HG02943 (cell line): ENCODE results near the gene LMNA.

Source experiments
- ATAC-seq: cut with Tn5 transposase; IDR thresholded peaks from one replicate; pipeline ENCODE4 v1.9.1; 2021; ENCODE audit warnings: mild to moderate bottlenecking, low read depth, moderate library complexity; ENCODE audit not compliant: unreplicated experiment

Gene LMNA

DNA sequence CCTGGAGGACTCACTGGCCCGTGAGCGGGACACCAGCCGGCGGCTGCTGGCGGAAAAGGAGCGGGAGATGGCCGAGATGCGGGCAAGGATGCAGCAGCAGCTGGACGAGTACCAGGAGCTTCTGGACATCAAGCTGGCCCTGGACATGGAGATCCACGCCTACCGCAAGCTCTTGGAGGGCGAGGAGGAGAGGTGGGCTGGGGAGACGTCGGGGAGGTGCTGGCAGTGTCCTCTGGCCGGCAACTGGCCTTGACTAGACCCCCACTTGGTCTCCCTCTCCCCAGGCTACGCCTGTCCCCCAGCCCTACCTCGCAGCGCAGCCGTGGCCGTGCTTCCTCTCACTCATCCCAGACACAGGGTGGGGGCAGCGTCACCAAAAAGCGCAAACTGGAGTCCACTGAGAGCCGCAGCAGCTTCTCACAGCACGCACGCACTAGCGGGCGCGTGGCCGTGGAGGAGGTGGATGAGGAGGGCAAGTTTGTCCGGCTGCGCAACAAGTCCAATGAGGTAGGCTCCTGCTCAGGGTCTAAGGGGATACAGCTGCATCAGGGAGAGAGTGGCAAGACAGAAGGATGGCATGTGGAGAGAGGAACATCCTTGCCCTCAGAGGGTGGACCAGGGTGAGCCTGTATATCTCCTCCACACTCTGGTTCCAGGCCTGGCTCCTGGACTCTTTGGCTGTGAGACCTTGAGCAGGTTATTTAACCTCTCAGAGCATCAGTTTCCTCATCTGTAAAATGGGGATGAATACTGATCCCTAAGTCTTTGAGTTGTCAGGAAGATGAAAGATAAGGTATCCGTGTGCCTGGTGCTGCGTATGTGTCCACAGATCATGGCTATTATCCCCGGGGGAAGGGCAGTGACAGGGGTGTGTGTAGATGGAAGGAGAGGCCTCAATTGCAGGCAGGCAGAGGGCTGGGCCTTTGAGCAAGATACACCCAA lies 21.7 kb downstream of the LMNA start:
- no peak for ATAC-seq

DNA sequence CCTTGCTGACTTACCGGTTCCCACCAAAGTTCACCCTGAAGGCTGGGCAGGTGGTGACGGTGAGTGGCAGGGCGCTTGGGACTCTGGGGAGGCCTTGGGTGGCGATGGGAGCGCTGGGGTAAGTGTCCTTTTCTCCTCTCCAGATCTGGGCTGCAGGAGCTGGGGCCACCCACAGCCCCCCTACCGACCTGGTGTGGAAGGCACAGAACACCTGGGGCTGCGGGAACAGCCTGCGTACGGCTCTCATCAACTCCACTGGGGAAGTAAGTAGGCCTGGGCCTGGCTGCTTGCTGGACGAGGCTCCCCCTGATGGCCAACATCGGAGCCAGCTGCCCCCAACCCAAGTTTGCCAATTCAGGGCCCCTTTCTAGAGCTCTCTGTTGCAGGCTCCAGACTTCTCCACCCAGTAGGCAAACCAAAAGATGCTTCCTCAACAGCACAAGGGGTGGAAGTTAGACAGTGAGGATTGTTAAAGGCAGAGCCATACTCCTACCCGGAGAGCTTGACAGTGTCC lies 22.5 kb downstream of the LMNA start:
- no peak for ATAC-seq

DNA sequence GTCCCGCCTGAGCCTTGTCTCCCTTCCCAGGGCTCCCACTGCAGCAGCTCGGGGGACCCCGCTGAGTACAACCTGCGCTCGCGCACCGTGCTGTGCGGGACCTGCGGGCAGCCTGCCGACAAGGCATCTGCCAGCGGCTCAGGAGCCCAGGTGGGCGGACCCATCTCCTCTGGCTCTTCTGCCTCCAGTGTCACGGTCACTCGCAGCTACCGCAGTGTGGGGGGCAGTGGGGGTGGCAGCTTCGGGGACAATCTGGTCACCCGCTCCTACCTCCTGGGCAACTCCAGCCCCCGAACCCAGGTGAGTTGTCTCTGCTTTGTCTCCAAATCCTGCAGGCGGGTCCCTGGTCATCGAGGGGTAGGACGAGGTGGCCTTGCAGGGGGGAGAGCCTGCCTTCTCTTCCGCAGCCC lies 24.0 kb downstream of the LMNA start:
- ATAC-seq = no peak

DNA sequence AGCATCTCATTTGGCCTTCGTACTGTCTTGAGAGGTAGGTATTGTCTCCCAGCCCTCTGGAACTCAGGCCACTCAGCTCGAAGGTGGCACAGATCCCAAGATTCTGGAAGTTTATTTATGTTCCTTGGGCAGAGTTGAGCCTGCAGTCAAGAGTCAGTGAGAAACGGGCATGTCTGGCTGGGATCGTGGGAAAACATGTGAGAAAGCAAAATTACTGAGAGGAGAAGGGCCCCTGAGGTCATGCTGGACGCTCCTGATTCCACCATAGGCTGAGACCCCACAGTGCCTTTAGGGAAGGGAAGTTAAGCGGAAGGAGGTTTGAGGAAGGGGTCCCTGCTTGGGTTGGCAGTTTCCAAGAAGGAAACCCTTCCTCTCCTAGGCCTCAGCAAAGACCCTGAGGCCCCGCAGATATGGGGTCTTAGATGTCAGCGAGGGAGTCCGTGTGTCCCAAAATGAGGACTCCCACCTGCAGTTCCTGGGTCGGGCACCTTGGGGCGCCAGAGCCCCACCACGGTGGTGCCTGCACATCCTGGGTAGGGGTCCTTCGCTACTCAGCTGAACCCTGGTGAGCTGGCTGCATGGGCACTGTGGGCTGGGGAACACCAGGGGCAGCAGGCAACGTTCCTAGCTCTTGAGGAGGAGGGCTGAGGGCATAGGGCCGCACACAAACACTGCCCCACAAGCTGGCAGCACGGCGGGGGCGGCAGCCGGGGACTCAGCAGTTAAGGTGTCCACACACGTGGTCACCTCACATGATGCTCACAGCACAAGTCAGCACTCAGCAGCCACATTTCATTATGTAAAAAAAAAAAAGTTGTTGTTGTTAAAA lies 26.6 kb downstream of the LMNA start:
- ATAC-seq = no peak

DNA sequence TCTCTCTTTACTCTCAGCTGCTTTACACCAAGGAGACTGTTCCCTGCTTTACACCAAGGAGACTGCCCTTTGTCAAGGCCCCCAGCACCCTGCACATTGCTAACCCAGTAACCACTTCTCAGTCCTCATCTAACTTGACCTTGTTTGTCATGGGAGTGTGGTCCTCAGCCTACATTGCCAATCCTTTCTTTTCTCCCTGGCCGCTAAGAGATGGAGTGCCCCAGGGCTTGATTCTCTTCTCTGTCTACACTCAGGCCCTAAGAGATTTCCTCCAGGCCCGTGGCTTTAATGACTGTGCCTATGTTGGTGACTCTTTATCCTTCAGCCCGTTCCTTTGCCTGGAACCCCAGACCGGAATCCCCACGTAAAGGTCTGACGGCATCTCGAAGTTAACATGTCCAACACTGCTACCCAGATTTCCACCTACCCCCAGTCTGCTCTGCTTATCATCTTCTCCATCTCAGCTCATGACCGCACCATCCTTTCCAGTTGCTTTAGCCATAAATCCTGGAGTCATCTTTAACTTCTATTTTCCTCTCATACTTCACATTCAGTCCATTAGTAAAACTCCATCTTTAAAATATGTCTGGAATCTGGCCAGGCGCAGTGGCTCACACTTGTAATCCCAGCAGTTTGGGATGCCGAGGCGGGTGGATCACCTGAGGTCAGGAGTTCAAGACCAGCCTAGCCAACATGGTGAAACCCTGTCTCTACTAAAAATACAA lies 29.4 kb downstream of the LMNA start:
- ATAC-seq = no peak

DNA sequence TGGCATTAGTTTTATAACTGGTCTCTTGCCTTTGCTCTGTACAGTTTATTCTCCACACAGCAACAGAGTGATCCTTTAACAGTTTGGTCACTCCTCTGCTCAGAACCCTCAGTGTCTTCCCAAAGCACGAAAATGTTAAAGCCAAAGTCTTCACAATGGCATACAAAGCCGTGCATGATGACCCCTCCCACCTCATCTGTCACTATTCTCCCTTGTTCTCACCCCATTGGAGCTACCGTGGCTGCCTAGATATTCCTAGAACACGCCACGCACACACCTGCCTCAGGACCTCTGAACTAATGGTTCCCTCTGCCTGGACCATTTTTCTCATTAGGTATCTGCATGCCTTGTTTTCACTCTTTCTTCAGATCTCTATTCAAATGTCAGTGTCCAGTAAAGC lies 30.2 kb downstream of the LMNA start:
- no peak for ATAC-seq

DNA sequence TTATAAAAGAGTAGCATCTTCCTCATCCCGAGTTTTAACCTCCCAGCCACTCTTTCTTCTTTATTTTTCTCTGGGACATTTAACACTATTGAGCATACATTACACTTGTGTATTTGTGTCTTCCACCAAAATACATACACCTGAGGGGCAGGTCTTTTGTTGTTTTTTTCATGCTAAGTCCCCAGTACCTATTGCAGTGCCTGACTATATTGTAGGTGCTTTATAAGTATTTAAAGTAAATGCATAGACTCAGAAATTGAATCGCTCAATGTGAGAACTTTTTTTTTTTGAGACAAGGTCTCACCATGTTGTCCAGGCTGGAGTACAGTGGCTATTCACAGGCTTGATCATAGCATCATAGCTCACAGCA lies 31.1 kb downstream of the LMNA start:
- ATAC-seq = no peak

DNA sequence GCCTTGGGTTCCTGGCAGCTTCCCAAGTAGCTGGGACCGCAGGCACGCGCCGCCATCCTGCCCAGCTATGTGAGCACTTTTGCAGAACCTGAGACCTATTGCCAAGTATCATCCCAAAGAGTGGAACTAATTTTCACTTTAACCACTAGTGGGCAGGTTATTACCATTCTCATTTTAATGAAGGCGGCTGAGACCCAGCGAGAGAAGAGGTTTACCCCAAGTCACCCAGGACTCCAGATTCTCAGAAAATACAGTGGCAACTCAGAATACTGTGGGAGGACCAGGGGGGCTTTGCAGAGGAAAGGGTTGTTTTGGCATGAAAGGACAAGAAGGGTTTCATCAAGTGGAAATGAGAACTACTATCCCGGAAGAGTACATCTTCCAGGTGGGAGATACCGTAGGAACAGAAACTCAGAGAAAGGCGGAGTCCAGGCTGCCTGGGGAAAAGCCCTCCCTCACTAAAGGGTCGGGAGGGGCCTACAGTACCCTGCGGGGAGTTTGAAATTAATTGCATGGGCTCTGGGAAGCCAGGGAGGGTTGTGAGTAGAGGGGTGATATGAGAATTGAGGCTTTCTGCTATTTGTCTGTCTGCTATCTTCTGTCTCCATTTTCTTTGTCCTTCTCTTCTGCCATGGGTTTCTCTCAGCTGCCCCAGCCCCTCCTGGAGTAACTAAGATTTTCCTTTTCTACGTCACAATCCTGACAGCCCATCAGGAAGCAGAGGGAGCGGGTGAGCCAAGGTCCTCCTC lies 31.7 kb downstream of the LMNA start:
- no peak for ATAC-seq

DNA sequence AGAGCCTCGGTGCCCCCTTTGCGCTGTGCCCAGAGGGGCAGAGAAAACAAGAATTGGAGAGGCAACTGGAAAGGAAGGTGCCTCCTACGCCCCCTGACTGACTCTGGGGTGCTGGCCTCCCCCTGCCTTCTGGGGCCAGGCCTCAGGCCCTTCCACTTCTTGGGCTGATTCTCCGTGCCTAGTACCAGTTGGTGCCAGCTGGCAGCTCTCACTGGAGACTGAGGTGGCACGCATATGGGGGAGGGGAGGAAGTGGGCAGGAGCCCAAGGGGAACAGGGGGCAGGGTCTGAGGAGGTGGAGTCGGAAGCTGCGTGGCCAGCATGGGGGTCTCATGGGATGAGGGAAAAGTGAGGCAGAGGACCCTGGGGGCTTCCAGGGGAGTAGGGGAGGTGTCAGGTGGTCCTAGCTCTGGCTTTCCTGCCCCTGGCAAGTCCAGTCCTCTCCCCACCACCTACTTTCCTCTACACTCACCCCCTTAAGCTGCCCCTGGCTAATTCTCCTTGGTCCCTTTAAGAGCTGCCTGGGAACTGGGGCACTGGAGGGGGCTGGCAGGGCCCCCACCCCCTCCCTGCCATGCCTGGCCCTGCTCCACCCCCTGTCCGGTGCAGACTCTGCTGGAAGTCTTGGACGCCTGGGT lies 32.4 kb downstream of the LMNA start:
- ATAC-seq = no peak

DNA sequence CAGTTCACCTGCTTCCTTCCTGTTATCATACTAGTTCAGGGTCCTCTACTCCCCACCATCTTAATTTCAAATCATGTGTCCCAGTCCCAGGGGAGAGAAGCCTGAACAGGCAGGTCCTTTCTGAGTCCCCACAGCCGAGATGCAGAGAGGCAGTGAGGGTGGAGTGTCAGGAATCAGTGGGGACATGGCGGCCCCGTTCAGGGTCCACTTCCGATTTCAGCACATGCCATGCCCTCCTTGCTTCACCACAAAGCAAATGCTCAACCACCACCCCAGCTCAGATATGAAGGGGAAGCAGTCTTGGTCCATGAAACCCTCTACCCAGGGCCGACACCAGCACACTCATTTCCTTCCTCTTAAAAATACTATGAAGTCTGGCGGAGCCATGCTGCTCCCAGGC lies 33.7 kb downstream of the LMNA start:
- no peak for ATAC-seq

DNA sequence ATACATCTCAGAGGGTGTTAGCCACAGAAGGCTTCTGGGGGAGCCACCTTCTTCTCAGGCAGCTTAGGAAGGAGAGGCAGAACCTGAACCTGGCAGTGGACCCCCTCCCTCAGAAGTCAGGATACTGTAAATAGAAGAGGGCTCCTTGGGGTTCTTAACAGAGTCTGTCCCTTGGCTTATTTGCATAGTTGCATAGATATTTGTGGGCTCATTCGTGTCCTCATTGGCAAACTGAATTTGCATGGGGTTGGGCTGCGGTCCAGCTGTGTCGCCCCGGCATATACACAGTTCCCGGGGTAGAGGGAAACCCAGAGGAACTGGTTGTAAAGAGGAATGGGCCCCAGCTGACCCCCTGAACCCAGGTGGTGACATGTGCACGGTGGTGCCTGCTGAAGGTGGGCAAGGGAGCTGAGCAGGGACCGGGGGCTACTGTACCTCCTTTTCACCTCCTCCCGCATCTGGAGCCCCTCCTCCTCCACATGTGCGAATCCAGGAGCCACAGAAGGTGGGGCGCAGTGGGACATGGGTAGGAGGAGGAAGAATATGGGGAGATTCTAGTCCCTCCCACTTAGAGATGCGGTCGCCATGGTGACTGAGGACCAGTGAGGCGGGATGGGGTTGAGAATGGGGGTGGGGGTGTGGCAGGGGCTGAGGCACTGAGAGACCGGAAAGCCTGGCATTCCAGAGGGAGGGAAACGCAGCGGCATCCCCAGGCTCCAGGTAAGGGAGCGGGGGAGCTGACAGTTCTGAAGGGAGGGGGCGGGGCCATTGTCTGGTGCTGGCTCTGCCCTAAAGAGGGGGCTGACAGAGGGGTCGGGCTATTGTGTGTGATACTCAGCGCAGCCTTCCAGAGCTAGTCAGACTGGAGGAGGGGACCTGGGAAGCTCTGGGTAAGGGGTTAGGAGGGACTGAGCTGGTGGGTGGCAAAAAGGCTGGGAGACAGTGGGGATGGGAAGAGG lies 35.1 kb downstream of the LMNA start:
- ATAC-seq = peak; percentile 38

DNA sequence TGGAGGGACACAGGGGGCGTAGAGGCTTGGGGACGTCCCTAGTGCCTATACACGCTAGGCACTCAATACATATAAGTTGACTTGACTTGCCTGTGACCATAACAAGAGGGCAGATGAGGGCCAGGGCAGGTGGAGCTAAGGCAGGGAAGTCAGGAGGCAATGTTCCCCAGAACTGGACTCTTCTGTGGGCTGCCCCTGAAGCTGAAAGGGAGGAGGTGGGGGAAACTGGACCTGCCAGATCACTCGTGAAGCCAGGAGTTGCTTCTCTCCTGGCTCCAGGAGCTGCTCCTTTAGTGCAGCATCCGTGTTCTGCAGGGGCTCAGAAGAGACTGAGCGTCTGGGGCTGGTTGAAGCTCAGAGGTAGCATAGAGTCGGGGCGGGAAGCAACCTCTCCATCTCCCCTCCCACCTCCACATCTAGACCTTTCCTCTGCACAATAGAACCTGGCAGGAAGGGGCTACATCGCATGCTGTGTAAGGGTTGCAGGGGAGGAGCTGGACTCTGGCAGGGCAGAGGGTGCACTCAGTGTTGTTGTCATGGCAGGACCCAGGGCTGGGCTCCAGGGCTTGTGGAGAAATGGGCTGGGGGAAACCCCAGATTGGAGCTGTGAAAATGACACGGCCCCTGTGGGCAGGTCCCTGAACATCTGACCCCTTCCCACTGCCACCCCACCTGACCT lies 36.0 kb downstream of the LMNA start:
- ATAC-seq = no peak

DNA sequence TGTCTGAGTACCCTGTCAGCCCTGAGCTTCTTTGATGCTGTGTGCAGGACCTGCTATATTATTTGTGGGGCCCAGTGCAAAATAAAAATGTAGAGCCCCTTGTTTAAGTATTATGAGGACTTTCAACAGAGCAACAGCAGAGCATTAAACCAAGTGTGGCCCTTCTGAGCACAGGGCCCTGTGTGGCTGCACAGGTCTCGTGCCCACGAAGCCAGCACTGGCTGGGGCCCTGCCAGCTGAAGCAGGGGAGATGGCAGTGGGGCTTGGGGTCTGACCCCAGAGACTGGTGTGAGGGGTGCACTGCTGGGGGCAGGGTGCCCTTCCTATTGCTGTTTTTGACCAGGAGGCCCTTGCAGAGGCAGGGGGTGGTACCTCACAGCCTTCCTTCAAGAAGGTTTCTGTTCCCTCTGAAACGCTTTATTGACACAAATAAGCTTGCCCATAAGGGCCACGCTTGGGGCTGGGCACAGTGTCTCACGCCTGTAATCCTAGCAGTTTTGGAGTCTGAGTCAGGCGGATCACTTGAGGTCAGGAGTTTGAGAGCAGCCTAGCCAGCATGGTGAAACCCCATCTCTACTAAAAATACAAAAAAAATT lies 36.7 kb downstream of the LMNA start:
- ATAC-seq = no peak

DNA sequence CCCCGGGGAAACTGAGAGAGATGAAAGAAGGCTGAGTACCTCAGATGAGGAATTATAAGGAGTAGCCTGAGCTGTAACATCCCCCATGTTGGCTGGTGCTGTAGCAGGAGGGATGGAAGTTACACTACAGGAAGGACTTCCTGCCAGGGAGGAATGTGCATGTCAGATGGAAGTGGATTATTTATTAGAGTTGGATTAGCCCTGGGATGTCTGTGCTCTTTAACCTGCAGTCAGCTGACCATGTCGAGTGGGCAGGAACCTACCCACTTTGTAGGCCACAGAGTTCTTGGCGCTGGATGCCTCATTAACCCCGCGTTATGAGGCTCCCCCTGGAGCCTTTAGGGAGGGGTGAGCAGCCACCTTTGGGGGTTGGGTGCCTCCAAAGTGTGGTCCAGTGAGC lies 38.1 kb downstream of the LMNA start:
- ATAC-seq = no peak

DNA sequence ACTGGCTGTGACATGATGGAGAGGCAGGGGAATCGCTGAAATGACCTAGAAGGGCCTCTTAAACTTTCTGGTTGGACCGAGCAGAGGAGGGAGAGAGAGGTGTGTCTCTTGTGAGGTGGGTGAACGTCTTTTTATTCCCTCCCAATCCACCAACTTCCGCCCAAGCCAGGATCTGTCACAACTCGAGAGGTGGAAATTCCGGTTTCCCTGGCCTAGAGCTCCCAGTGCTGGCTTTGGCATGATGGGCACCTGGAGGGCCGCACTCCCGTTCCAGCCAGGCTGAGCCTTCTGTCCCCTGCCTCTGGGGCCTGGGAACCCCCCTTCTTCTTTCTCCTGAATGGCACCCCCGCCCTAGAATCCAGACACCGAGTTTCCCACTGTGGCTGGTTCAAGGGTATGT lies 38.9 kb downstream of the LMNA start, which contains the start of gene SEMA4A:
Gene SEMA4A (plus strand): TSS at position 224 of the 400 bp plus-strand sequence. CDS start 994 bp downstream, outside the sequence.
- ATAC-seq = no peak

DNA sequence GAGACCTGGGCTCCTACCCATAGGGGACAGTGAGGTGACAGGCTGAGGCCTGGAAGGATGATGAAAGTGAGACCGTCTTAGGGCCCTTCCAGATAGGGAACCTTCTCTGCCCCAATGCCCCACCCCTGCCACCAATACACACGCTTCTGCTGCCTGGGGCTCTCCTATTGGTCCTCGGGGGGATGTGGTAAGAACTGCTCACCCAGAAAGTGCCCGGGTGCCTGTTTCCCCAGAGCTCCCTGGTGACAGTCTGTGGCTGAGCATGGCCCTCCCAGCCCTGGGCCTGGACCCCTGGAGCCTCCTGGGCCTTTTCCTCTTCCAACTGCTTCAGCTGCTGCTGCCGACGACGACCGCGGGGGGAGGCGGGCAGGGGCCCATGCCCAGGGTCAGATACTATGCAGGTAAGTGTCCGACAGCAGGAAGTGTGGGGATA lies 39.8 kb downstream of the LMNA start:
- no peak for ATAC-seq

DNA sequence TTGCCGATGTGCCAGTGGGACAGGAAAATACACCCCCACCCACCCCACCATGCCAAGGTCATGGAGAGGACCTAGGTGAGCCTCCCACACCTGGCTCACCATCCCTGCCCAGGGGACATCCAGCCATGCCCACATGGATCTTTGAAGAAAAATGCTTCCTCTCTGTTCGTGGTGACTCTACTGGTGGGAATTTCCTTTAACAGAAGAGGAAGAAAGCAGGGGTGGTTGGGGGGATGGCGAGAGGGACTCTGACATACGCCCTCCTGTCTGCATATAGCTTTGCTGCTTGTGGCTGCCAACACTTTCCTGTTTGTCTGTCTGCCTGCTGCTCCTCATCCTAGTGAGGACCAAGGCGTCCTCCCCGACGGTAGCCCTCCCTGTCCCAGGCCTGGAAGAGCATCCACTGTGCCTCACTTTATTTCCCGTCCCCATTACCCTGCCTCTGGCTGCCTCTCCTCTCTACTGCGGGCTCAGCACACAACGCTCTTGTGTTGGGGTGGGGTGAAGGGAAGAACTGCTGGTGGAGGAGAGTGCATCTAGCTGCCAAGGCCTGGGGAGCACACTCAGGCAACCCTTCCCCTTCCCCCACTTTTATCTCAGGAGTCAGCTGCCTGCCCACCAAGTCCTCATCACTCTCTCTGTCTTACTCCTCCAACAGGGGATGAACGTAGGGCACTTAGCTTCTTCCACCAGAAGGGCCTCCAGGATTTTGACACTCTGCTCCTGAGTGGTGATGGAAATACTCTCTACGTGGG lies 41.4 kb downstream of the LMNA start:
- no peak for ATAC-seq
